Ammon's horn (tissue), 1 donor: ENCODE results near the gene WDR5B.
"Not testable (repeated sequence)": the region's sequence is repeated elsewhere in the genome, so short reads cannot be mapped to it uniquely, and the experiment has no call there.

Experiments
- DNase-seq: peaks from one replicate; pipeline ENCODE4 v3.0.0-alpha.2; 2016; ENCODE audit warnings: low spot score

Gene WDR5B

DNA sequence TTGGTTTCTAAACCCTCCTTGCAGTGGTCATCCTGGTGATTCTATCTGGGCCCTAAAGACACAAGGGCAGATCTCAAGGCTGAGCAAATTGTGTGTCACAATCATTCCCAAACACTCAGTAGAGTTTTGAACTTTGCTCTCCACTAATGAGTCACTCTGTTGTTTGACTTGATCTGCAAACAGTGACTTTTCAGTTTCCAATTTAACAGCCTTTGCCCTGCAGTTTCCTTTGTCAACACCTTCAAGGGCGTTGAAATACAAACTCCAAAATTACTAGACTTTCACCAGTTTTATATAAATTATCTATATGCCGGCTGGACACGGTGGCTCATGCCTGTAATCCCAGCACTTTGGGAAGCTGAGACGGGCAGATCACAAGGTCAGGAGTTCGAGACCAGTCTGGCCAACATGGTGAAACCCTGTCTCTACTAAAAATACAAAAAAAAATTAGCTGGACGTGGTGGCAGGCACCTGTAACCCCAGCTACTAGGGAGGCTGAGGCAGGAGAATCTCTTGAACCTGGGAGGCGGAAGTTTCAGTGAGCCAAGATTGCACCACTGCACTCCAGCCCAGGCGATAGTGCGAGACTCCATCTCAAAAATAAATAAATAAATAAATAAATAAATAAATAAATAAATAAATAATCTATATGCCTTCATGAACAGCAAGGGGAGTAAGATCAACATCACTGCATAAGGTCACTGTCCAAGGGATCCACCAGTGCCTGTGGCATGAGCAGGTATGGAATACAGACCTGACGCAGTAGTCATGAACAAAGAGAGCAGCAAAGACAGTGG is 50.1 kb downstream of the WDR5B start:
- not testable (repeated sequence) for DNase-seq

DNA sequence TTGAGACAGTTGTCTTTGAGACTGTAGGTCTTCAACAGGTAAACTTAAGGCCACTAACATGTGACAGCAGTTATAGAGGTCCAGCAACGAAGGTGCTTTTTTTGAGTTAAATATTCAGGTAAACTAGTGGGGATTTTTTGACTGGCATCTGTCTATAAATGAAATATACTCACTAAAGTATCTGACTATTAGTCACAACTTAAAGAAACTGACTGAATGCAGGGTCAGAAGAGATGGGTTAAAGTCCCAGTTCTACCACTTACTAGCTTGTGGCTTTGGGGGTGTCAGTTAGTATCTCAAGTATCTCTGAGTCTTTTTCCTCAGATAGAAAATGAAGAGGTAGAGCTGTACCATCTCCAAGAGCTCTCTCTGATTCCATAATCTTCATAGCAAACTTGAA is 50.8 kb downstream of the WDR5B start:
- no peak for DNase-seq

DNA sequence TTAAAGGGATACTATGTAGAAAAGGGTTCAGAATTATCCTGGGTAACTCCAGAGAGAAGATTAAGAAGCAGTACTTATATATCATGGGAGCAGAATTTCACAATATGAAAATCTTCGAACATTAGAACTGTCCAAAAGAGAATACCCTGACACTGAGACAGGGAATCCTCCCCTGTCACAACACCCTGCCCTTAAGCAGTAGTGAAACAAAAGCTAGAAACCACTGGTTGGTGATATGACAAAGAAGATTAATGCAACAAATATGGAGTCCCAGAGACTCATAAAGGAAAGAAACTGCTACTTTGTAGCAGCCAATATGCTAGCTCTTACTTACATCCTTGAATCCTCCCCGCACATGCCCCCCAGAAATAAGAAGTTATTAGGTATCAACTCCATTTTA is 51.4 kb downstream of the WDR5B start:
- DNase-seq: no peak
